Stimulated activated naive CD8-positive, alpha-beta T cell treated with anti-CD3 and anti-CD28 coated beads, Interleukin-15, Interleukin-2, amounts not matched to agents 100 ng/mL and 50 ng/mL, for 24 hours (primary cell): ENCODE data around the gene FHIP2A.
"Not testable (repeated sequence)": the region's sequence is repeated elsewhere in the genome, so short reads cannot be mapped to it uniquely, and the experiment has no call there.

Experiments used
- H3K27ac Mint-ChIP-seq: one replicate; pipeline ENCODE4 v1.8.0; 2021; ENCODE audit warnings: mild to moderate bottlenecking, mixed read lengths
- H3K27me3 Mint-ChIP-seq: one replicate; pipeline ENCODE4 v1.8.0; 2021; ENCODE audit warnings: mixed read lengths
- H3K36me3 Mint-ChIP-seq: one replicate; pipeline ENCODE4 v1.8.0; 2021; ENCODE audit warnings: low read depth, mixed read lengths
- H3K4me1 Mint-ChIP-seq: one replicate; pipeline ENCODE4 v1.8.0; 2021; ENCODE audit warnings: low read depth, mixed read lengths
- H3K4me3 Mint-ChIP-seq: one replicate; pipeline ENCODE4 v1.8.0; 2021; ENCODE audit warnings: mild to moderate bottlenecking, mixed read lengths
- H3K9me3 Mint-ChIP-seq: one replicate; pipeline ENCODE4 v1.8.0; 2021; ENCODE audit warnings: mixed read lengths

The FHIP2A gene

GRCh38 chr10:114821293-114821914 is at the start of gene FHIP2A:
TSS of gene FHIP2A (plus strand) at chr10:114821780. CDS start at chr10:114822079, 299 bp downstream.
- H3K4me1 Mint-ChIP-seq = peaks cover 41% of the 10 kb centered on the region

GRCh38 chr10:114772496-114773196 is 48.9 kb upstream of the FHIP2A start:
- Mint-ChIP-seq H3K36me3 (no peaks in the 10 kb centered on the region), H3K27ac (no peak overlapping the region), H3K9me3 (no peaks in the 10 kb centered on the region), H3K27me3 (peaks cover 37% of the 10 kb centered on the region), H3K4me3 (no peak overlapping the region), H3K4me1 (no peaks in the 10 kb centered on the region)

More at GRCh38 chr10:114821293-114821914, at the start of gene FHIP2A:
- H3K27me3 Mint-ChIP-seq = no peaks in the 10 kb centered on the region
- peaks cover 3% of the 10 kb centered on the region for H3K36me3 Mint-ChIP-seq
- H3K4me3 Mint-ChIP-seq = peak within 1 kb of the TSS; percentile 96
- H3K27ac Mint-ChIP-seq = peak within 1 kb of the TSS; percentile 91
- no peaks in the 10 kb centered on the region for H3K9me3 Mint-ChIP-seq

- H3K4me3 Mint-ChIP-seq = no peak overlapping the region
- H3K9me3 Mint-ChIP-seq = no peaks in the 10 kb centered on the region
- H3K27me3 Mint-ChIP-seq = peaks cover 38% of the 10 kb centered on the region
- no peak overlapping the region for H3K27ac Mint-ChIP-seq
- H3K36me3 Mint-ChIP-seq = no peaks in the 10 kb centered on the region
- no peaks in the 10 kb centered on the region for H3K4me1 Mint-ChIP-seq
Observed at GRCh38 chr10:114773197-114773532, 48.4 kb upstream of the FHIP2A start.

- H3K36me3 Mint-ChIP-seq, H3K4me1 Mint-ChIP-seq, H3K4me3 Mint-ChIP-seq, H3K9me3 Mint-ChIP-seq, H3K27ac Mint-ChIP-seq: not testable (repeated sequence)
- peaks cover 29% of the 10 kb centered on the region for H3K27me3 Mint-ChIP-seq
Observed at GRCh38 chr10:114775082-114775481, 46.5 kb upstream of the FHIP2A start.

- Mint-ChIP-seq H3K27me3 (peaks cover 25% of the 10 kb centered on the region), H3K9me3 (no peaks in the 10 kb centered on the region), H3K27ac (no peak overlapping the region), H3K4me3 (no peak overlapping the region), H3K36me3 (no peaks in the 10 kb centered on the region), H3K4me1 (peaks cover 13% of the 10 kb centered on the region)
Observed at GRCh38 chr10:114777415-114777814, 44.2 kb upstream of the FHIP2A start.

GRCh38 chr10:114779803-114780576 is 41.6 kb upstream of the FHIP2A start:
- H3K36me3 Mint-ChIP-seq = no peaks in the 10 kb centered on the region
- no peaks in the 10 kb centered on the region for H3K9me3 Mint-ChIP-seq
- peaks cover 10% of the 10 kb centered on the region for H3K27me3 Mint-ChIP-seq
- peaks cover 13% of the 10 kb centered on the region for H3K4me1 Mint-ChIP-seq
- H3K4me3 Mint-ChIP-seq = no peak overlapping the region
- peak overlapping the region; percentile 12 for H3K27ac Mint-ChIP-seq

- H3K4me1 Mint-ChIP-seq = peaks cover 13% of the 10 kb centered on the region
- H3K36me3 Mint-ChIP-seq = no peaks in the 10 kb centered on the region
- no peaks in the 10 kb centered on the region for H3K9me3 Mint-ChIP-seq
- no peak overlapping the region for H3K4me3 Mint-ChIP-seq
- H3K27ac Mint-ChIP-seq = peak overlapping the region; percentile 12
- peaks cover 8% of the 10 kb centered on the region for H3K27me3 Mint-ChIP-seq
Observed at GRCh38 chr10:114780577-114781184, 40.9 kb upstream of the FHIP2A start.

GRCh38 chr10:114782666-114783065 is 38.9 kb upstream of the FHIP2A start:
- no peak overlapping the region for H3K27ac Mint-ChIP-seq
- H3K9me3 Mint-ChIP-seq = no peaks in the 10 kb centered on the region
- H3K4me1 Mint-ChIP-seq = peaks cover 13% of the 10 kb centered on the region
- H3K27me3 Mint-ChIP-seq = peaks cover 8% of the 10 kb centered on the region
- H3K4me3 Mint-ChIP-seq = no peak overlapping the region
- H3K36me3 Mint-ChIP-seq = no peaks in the 10 kb centered on the region

- no peaks in the 10 kb centered on the region for H3K36me3 Mint-ChIP-seq
- H3K27ac Mint-ChIP-seq = no peak overlapping the region
- no peaks in the 10 kb centered on the region for H3K9me3 Mint-ChIP-seq
- no peak overlapping the region for H3K4me3 Mint-ChIP-seq
- peaks cover 2% of the 10 kb centered on the region for H3K27me3 Mint-ChIP-seq
- H3K4me1 Mint-ChIP-seq = peaks cover 13% of the 10 kb centered on the region
Observed at GRCh38 chr10:114783686-114784085, 37.9 kb upstream of the FHIP2A start.

GRCh38 chr10:114786492-114786891 is 35.1 kb upstream of the FHIP2A start:
- H3K4me3 Mint-ChIP-seq, H3K4me1 Mint-ChIP-seq, H3K27me3 Mint-ChIP-seq, H3K9me3 Mint-ChIP-seq, H3K27ac Mint-ChIP-seq, H3K36me3 Mint-ChIP-seq: not testable (repeated sequence)

GRCh38 chr10:114787131-114787530 is 34.4 kb upstream of the FHIP2A start:
- H3K4me3 Mint-ChIP-seq, H3K4me1 Mint-ChIP-seq, H3K27ac Mint-ChIP-seq, H3K36me3 Mint-ChIP-seq, H3K27me3 Mint-ChIP-seq, H3K9me3 Mint-ChIP-seq: not testable (repeated sequence)

GRCh38 chr10:114791768-114792167 is 29.8 kb upstream of the FHIP2A start:
- Mint-ChIP-seq H3K27me3 (no peaks in the 10 kb centered on the region), H3K36me3 (no peaks in the 10 kb centered on the region), H3K27ac (no peak overlapping the region), H3K4me1 (no peaks in the 10 kb centered on the region), H3K4me3 (no peak overlapping the region), H3K9me3 (peaks cover 6% of the 10 kb centered on the region)

GRCh38 chr10:114795039-114795438 is 26.5 kb upstream of the FHIP2A start:
- no peak overlapping the region for H3K4me3 Mint-ChIP-seq
- H3K36me3 Mint-ChIP-seq = no peaks in the 10 kb centered on the region
- peaks cover 6% of the 10 kb centered on the region for H3K9me3 Mint-ChIP-seq
- H3K27ac Mint-ChIP-seq = no peak overlapping the region
- no peaks in the 10 kb centered on the region for H3K27me3 Mint-ChIP-seq
- no peaks in the 10 kb centered on the region for H3K4me1 Mint-ChIP-seq

GRCh38 chr10:114800361-114800760 is 21.2 kb upstream of the FHIP2A start:
- H3K27ac Mint-ChIP-seq = no peak overlapping the region
- no peaks in the 10 kb centered on the region for H3K27me3 Mint-ChIP-seq
- H3K9me3 Mint-ChIP-seq = no peaks in the 10 kb centered on the region
- no peaks in the 10 kb centered on the region for H3K36me3 Mint-ChIP-seq
- no peak overlapping the region for H3K4me3 Mint-ChIP-seq
- H3K4me1 Mint-ChIP-seq = peaks cover 18% of the 10 kb centered on the region

GRCh38 chr10:114801411-114801813 is 20.2 kb upstream of the FHIP2A start:
- H3K27ac Mint-ChIP-seq = no peak overlapping the region
- H3K4me3 Mint-ChIP-seq = no peak overlapping the region
- H3K9me3 Mint-ChIP-seq = no peaks in the 10 kb centered on the region
- H3K4me1 Mint-ChIP-seq = peaks cover 18% of the 10 kb centered on the region
- no peaks in the 10 kb centered on the region for H3K36me3 Mint-ChIP-seq
- no peaks in the 10 kb centered on the region for H3K27me3 Mint-ChIP-seq
